WI38 (cell line): ENCODE results near the gene PPP1R12C.
A peak's percentile ranks its signal among the peaks of the same experiment; 100 is the strongest.

ENCODE experiments used
- H3K4me3 ChIP-seq: 2 replicates; pipeline ENCODE4 v1.5.1; 2011; ENCODE audit warnings: low read depth, mild to moderate bottlenecking, control low read depth, low read length
- CTCF ChIP-seq: IDR thresholded peaks from 2 replicates; pipeline ENCODE4 v1.5.1; 2012; ENCODE audit warnings: low read depth, mild to moderate bottlenecking, control low read depth, low read length

PPP1R12C gene

DNA sequence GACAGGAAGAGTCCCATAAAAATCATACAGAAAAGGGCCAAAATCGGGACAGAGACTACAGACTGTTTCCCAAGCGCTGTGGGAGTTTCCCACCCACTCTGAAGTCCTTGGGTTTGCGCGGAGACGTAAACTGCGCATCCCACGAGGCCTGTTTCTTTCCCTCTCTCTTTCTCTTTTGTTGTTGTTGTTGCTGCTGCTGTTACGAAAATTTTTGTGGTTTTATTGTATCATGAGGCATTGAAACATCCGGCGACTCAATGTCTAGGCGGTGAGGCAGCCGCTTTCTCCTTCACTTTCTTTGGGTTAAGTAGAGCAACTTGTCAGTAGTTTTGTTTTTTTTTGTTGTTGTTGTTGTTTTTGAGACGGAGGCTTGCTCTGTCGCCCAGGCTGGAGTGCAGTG lies 1.6 kb upstream of the PPP1R12C start:
- TF ChIP-seq CTCF: no peak
- no peak overlapping the region for H3K4me3 ChIP-seq

- no peak for TF ChIP-seq CTCF
- H3K4me3 ChIP-seq: peak overlapping the region; percentile 57
Observed at GRCh38 chr19:55118401-55118991, 1.1 kb upstream of the PPP1R12C start.

- TF ChIP-seq CTCF: no peak
- peak overlapping the region; percentile 57 for H3K4me3 ChIP-seq
Observed at GRCh38 chr19:55117663-55118391, 390 bp upstream of the PPP1R12C start.

- TF ChIP-seq CTCF: no peak
- H3K4me3 ChIP-seq: peak overlapping the region; percentile 89
Observed at GRCh38 chr19:55116232-55116858, 1.1 kb downstream of the PPP1R12C start.

DNA sequence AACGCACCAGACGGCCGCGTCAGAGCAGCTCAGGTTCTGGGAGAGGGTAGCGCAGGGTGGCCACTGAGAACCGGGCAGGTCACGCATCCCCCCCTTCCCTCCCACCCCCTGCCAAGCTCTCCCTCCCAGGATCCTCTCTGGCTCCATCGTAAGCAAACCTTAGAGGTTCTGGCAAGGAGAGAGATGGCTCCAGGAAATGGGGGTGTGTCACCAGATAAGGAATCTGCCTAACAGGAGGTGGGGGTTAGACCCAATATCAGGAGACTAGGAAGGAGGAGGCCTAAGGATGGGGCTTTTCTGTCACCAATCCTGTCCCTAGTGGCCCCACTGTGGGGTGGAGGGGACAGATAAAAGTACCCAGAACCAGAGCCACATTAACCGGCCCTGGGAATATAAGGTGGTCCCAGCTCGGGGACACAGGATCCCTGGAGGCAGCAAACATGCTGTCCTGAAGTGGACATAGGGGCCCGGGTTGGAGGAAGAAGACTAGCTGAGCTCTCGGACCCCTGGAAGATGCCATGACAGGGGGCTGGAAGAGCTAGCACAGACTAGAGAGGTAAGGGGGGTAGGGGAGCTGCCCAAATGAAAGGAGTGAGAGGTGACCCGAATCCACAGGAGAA lies 1.9 kb downstream of the PPP1R12C start:
- no peak for TF ChIP-seq CTCF
- H3K4me3 ChIP-seq: peak overlapping the region; percentile 89

DNA sequence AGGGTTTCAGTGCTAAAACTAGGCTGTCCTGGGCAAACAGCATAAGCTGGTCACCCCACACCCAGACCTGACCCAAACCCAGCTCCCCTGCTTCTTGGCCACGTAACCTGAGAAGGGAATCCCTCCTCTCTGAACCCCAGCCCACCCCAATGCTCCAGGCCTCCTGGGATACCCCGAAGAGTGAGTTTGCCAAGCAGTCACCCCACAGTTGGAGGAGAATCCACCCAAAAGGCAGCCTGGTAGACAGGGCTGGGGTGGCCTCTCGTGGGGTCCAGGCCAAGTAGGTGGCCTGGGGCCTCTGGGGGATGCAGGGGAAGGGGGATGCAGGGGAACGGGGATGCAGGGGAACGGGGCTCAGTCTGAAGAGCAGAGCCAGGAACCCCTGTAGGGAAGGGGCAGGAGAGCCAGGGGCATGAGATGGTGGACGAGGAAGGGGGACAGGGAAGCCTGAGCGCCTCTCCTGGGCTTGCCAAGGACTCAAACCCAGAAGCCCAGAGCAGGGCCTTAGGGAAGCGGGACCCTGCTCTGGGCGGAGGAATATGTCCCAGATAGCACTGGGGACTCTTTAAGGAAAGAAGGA lies 2.8 kb downstream of the PPP1R12C start:
- H3K4me3 ChIP-seq: no peak overlapping the region
- TF ChIP-seq CTCF: no peak
